HCT116 (cell line): ENCODE data around the gene GTF3C4. TPM values are rescaled to one million over a fixed set of nuclear protein-coding genes. Genes with fewer than 3 reads are reported as not detected.

Experiments used
- ATAC-seq: fragments of 200-7000 bp; cut with Tn5 transposase; 2 replicates; pipeline ENCODE4 v1.9.1; 2020; ENCODE audit warnings: mild to moderate bottlenecking, moderate library complexity
- BruUV-seq: library from RNA; stranded (reverse); fragments of 400-500 nt; replicated peaks from 2 replicates; lab custom pipeline; 2021; lab: Mats Ljungman, UMichigan
- CTCF ChIA-PET: fragments of 300-600 bp; sonication (Branson Sonifier 250); formaldehyde crosslinking; loops from one replicate; lab custom pipeline; 2021; ENCODE audit warnings: antibody characterized with exemption; lab: Charles Lee
- POLR2A ChIA-PET: fragments of 300-600, 350-600 bp; sonication (Branson Sonifier 250); formaldehyde crosslinking; loops from one replicate; lab custom pipeline; 2021; ENCODE audit warnings: antibody characterized with exemption; lab: Charles Lee
- RAD21 ChIA-PET, 2 experiments: fragments of 300-600 bp; sonication (Branson Sonifier 250); formaldehyde crosslinking; loops; one replicate each; lab custom pipeline; 2023; ENCODE audit warnings: low total read pairs in 2 of 2; ENCODE audit not compliant: uncharacterized antibody in 2 of 2, unreplicated experiment in 2 of 2, low non-redundant PET in 1 of 2; lab: Charles Lee
- DNase-seq: peaks from one replicate; pipeline ENCODE4 v3.0.0-alpha.2; 2010; ENCODE audit warnings: low read depth, low spot score
- H2AFZ ChIP-seq: fragments of 200-600 bp; shearing (Covaris generic), sonication (generic); 2 replicates; pipeline ENCODE4 v1.6.1; 2017; ENCODE audit warnings: low read depth, mixed run types, mixed read lengths, antibody characterized with exemption, low read length; ENCODE audit not compliant: poor library complexity, severe bottlenecking
- H3K27ac ChIP-seq: 2 replicates; pipeline ENCODE4 v1.5.1; 2012; ENCODE audit warnings: low read depth, low read length
- H3K27me3 ChIP-seq: fragments of 200-600 bp; sonication (generic); 2 replicates; pipeline ENCODE4 v1.6.1; 2016; ENCODE audit warnings: mixed run types, low read length, mixed read lengths; ENCODE audit not compliant: insufficient read depth
- H3K36me3 ChIP-seq, 2 experiments: fragments of 200-500 bp in 1 of 2; fragments of 200-600 bp in 1 of 2; sonication (Bioruptor generic) in 1 of 2; sonication (generic) in 1 of 2; 2 replicates each; pipeline versions ENCODE4 v1.5.1 to v1.6.1; 2014 to 2016; ENCODE audit warnings: low read length in 2 of 2, inconsistent platforms in 1 of 2, mixed read lengths in 1 of 2, mixed run types in 1 of 2; ENCODE audit not compliant: insufficient read depth in 2 of 2, control insufficient read depth in 1 of 2
- H3K4me1 ChIP-seq, 2 experiments: fragments of 200-600 bp in 1 of 2; sonication (generic) in 1 of 2; 2 replicates each; pipeline versions ENCODE4 v1.5.1 to v1.6.1; 2012 to 2017; ENCODE audit warnings: low read length in 2 of 2, inconsistent platforms in 1 of 2, mild to moderate bottlenecking in 1 of 2, mixed read lengths in 1 of 2, mixed run types in 1 of 2, moderate library complexity in 1 of 2; ENCODE audit not compliant: insufficient read depth in 2 of 2, control insufficient read depth in 1 of 2
- H3K4me2 ChIP-seq: fragments of 200-600 bp; sonication (generic); 2 replicates; pipeline ENCODE4 v1.6.1; 2017; ENCODE audit warnings: mixed run types, low read length, mixed read lengths
- H3K4me3 ChIP-seq, 2 experiments: fragments of 200-600 bp in 1 of 2; sonication (generic) in 1 of 2; replicated peaks in 1 of 2; 2 replicates each; pipeline ENCODE4 v1.5.1; 2011 to 2016; ENCODE audit warnings: low read length in 2 of 2, control low read depth in 1 of 2, low read depth in 1 of 2, mild to moderate bottlenecking in 1 of 2, mixed read lengths in 1 of 2, mixed run types in 1 of 2
- H3K79me2 ChIP-seq: fragments of 200-600 bp; sonication (generic); 2 replicates; pipeline ENCODE4 v1.6.1; 2017; ENCODE audit warnings: mild to moderate bottlenecking, mixed run types, low read length, moderate library complexity, mixed read lengths; ENCODE audit not compliant: insufficient read depth
- H3K9ac ChIP-seq: fragments of 200-600 bp; sonication (generic); 2 replicates; pipeline ENCODE4 v1.6.1; 2016; ENCODE audit warnings: low read length, mixed read lengths
- H3K9me2 ChIP-seq: fragments of 200-600 bp; sonication (generic), shearing (Covaris generic); 2 replicates; pipeline ENCODE4 v1.6.1; 2017; ENCODE audit warnings: mixed run types, mild to moderate bottlenecking, moderate library complexity; ENCODE audit not compliant: insufficient read depth
- H3K9me3 ChIP-seq, 2 experiments: fragments of 200-500 bp in 1 of 2; fragments of 200-600 bp in 1 of 2; sonication (Bioruptor generic) in 1 of 2; sonication (generic) in 1 of 2; 2 replicates each; pipeline ENCODE4 v1.6.1; 2014 to 2017; ENCODE audit warnings: low read length in 2 of 2, mixed read lengths in 2 of 2, inconsistent platforms in 1 of 2, low read depth in 1 of 2, mild to moderate bottlenecking in 1 of 2, mixed run types in 1 of 2, moderate library complexity in 1 of 2; ENCODE audit not compliant: control insufficient read depth in 1 of 2, insufficient read depth in 1 of 2
- H4K20me1 ChIP-seq: fragments of 200-600 bp; sonication (generic), shearing (Covaris generic); 2 replicates; pipeline ENCODE4 v1.6.1; 2017; ENCODE audit warnings: mixed run types, mild to moderate bottlenecking, moderate library complexity; ENCODE audit not compliant: insufficient read depth
- CBX3 ChIP-seq: IDR thresholded peaks from 2 replicates; pipeline ENCODE4 v1.6.1; 2012; ENCODE audit warnings: low read depth
- CTCF ChIP-seq, 3 experiments: fragments of 200-600 bp in 1 of 3; sonication (generic) in 1 of 3; IDR thresholded peaks in 2 of 3; conservative IDR thresholded peaks in 1 of 3; 2 replicates each; pipeline ENCODE4 v1.5.1; 2012 to 2017; ENCODE audit warnings: low read depth in 2 of 3, low read length in 2 of 3, antibody characterized with exemption in 1 of 3, borderline replicate concordance in 1 of 3, control low read depth in 1 of 3, mild to moderate bottlenecking in 1 of 3, mixed read lengths in 1 of 3, mixed run types in 1 of 3, moderate library complexity in 1 of 3; ENCODE audit not compliant: insufficient read depth in 1 of 3
- POLR2A ChIP-seq: IDR thresholded peaks from 2 replicates; pipeline ENCODE4 v1.7.0; 2011; ENCODE audit warnings: borderline replicate concordance; ENCODE audit not compliant: insufficient read depth, insufficient read length; ENCODE audit errors: extremely low read depth
- RAD21 ChIP-seq: IDR thresholded peaks from 2 replicates; pipeline ENCODE4 v1.6.1; 2012; ENCODE audit warnings: low read depth, mild to moderate bottlenecking
- ZBTB33 ChIP-seq: IDR thresholded peaks from 2 replicates; pipeline ENCODE4 v1.6.1; 2011; ENCODE audit warnings: mild to moderate bottlenecking, low read length, moderate library complexity; ENCODE audit not compliant: insufficient replicate concordance; ENCODE audit errors: extremely low read depth
- intact Hi-C: fragments of 100-400 bp; cut with micrococcal nuclease; formaldehyde crosslinking; loops from 2 replicates; pipeline ENCODE4 v1.10.0; 2022
- total RNA-seq: library from RNA; stranded (reverse); gene quantifications from one replicate; pipeline ENCODE4 v1.2.1, GENCODE V29; 2021; ENCODE audit not compliant: unreplicated experiment
- TF ChIP-seq, protein P1 (sequence below): IDR thresholded peaks from 2 replicates; pipeline ENCODE4 v1.6.1; 2012

GTF3C4 gene
- total RNA-seq, 1 experiment from 2014 or later: 26.4 TPM

- no peak for TF ChIP-seq ZBTB33
These were observed 61.0 kb downstream of the GTF3C4 start (continued) for GRCh38 chr9:132731230-132731629.

- POLR2A ChIA-PET: no interaction called here
- RAD21 ChIA-PET: no interaction called here
- Histone ChIP-seq H3K27me3 (peaks cover 11% of the 10 kb centered on the region; the same call in 1 of the 2 replicates), H3K4me2 (no peak overlapping the region), H3K36me3 (no peaks in the 10 kb centered on the region), H4K20me1 (no peaks in the 10 kb centered on the region), H3K9me2 (no peaks in the 10 kb centered on the region), H3K4me1 (no peaks in the 10 kb centered on the region), H2AFZ (no peak overlapping the region), H3K27ac (no peak overlapping the region), H3K4me3 (no peak overlapping the region), H3K9me3 (no peaks in the 10 kb centered on the region), H3K79me2 (no peaks in the 10 kb centered on the region), H3K9ac (no peak overlapping the region)
- DNase-seq (no peak), ATAC-seq (no peak)
- intact Hi-C loops: no loop called here
- TF ChIP-seq POLR2A (no peak), RAD21 (no peak), CTCF (IDR thresholded peaks at IDR 0.05 in 2 of 3, conservative IDR thresholded peaks at IDR 0.05 in 1 of 3; ENCODE audit: borderline replicate concordance in 1 of 3, insufficient read depth in 1 of 3, low read depth in 2 of 3, low read length in 2 of 3) (no peak), CBX3 (no peak)
- TF ChIP-seq, protein P1, sequence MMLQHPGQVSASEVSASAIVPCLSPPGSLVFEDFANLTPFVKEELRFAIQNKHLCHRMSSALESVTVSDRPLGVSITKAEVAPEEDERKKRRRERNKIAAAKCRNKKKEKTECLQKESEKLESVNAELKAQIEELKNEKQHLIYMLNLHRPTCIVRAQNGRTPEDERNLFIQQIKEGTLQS: no peak
- BruUV-seq: no TSS peak
- CTCF ChIA-PET: no interaction called here
These were observed 62.3 kb downstream of the GTF3C4 start for GRCh38 chr9:132732326-132733259.
